Stimulated activated CD4-positive, alpha-beta T cell treated with anti-CD3 and anti-CD28 coated beads, Interleukin-2, amount 100 ng/mL, for 4 hours (primary cell): ENCODE results near the gene LCP2.
"Not testable (repeated sequence)": the region's sequence is repeated elsewhere in the genome, so short reads cannot be mapped to it uniquely, and the experiment has no call there.

Source experiments
- DNase-seq: peaks from one replicate; pipeline ENCODE4 v3.0.0-alpha.2; 2020; ENCODE audit warnings: low read depth

Gene LCP2

DNA sequence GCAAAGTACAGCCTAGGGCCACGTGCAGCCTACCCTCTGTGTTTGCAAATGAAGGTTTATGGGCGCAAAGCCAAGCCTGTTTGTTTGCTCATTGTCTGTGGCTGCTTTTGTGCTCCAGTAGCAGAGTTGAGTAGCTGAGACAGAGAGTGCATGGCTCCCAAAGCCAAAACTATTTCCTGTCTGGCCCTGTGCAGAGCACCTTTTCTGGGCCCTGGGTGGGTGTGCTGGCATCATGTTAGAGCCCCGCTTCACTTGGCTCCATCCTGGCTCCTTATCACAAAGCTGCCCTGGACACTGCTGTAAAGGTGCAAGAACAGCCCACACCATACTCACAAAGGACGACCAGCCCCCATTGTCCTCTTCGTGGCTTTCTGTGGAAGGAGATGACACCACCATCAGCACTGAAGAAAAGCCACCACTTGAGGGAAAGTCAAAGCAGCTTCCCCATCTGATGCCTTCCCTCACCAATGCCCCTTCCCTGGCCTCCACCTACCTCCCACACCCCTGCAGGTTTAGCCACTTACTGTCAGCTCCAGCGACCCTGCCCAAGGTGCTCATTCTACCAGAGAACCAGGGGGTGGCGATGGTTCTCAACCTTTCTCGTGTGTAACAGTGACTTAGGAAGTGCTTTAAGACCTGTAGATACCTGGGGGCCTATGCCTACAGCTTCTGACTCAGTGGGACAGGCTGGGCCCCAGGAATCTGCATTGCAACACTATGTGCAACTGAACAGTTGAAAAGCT lies 23.4 kb downstream of the LCP2 start:
- no peak for DNase-seq

DNA sequence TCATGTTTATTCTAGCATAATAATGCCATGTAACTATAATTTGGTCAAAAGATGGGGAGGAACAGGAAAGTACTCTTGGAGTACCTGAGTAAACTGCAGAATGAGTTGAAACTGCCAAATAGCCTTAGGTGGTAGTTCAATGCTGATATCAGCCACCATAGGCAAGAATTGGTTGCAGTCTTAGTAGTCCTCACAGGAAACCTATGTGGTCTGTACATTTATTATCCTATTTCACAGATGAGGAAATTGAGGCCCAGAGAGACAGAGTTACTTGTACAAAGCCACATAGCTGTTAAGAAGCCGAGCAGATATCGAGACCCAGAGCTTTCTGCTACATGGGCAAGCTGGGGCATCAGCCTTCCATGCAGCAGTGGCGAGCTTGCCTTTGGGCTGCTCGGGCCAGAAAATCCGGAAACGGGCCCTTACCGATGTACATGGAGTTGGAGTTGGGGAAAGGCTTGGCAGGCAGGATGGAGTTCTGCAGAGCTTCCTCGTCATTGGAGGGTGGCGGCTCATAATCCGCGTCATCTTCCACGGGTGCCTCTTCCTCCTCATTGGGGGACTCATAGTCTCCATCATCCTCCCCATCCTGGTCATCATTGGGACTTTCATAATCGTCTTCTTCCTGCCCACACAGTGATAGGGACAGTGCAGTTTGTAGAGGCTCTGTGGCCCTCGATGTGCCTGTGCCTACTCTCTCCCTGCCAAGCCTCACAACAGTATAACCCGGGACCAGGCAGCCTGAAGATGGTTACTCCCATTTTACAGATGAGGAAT lies 27.1 kb downstream of the LCP2 start:
- no peak for DNase-seq

DNA sequence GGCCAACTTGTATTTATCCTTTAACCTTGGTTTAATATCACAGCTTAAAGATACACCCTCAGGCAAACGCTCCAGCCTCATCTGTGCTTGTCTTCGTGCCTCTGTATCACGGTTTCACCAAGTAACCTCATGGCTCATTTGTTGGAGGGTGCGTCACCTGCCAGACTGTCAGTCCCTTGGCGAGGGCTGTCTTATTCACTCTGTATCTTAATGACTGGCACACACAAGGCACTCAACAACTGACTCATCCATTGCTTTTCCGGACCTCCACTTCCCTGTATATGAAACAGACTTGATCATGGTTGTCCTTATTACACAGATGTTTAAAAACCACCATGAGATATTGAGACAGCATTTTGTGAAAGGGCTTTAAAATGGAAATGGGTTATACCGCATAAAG lies 28.0 kb downstream of the LCP2 start:
- DNase-seq, result no peak

DNA sequence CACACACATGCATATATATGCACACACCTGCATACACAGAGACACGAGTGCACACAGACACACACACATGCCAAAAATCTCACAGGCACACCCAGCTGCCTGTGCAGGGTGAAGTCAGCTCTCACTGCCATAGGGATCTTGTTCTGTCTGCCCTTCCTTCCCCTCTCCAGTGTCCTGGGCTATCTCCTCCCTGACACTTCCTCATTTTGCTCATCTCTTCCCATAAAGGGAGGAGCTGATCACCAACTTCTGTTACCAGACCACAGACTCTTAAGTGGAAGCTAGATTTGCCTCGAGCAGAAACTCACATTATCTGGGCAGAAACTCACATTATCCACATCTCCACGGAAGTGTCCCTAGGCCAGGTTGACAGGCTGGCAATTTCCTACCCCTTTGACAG lies 28.7 kb downstream of the LCP2 start:
- no peak for DNase-seq

DNA sequence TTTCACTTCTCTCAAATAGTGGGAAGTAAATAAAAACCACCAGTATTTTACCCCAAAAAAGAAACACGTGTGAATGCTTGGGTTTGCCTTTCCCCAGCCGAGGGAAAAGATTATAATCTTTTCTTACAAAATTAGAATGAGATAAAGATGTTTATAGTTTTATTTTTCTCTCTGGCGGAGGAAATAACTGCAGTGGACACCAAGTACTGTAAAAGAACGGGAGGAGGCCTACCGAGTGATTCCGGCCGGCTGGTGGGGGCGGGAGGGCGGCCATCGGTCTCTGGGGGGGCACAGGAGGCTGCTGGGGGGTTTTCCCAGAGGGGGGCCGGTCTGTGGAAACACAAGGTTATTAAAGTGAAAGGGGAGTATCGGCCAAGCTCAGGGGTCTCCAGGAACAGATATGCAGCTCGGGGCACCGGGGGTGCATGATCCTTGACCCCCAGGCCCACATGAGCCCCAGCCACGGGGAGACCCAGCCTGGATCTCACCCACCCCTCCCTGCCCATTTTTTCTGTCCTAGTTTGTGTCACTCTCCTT lies 29.4 kb downstream of the LCP2 start:
- no peak for DNase-seq

DNA sequence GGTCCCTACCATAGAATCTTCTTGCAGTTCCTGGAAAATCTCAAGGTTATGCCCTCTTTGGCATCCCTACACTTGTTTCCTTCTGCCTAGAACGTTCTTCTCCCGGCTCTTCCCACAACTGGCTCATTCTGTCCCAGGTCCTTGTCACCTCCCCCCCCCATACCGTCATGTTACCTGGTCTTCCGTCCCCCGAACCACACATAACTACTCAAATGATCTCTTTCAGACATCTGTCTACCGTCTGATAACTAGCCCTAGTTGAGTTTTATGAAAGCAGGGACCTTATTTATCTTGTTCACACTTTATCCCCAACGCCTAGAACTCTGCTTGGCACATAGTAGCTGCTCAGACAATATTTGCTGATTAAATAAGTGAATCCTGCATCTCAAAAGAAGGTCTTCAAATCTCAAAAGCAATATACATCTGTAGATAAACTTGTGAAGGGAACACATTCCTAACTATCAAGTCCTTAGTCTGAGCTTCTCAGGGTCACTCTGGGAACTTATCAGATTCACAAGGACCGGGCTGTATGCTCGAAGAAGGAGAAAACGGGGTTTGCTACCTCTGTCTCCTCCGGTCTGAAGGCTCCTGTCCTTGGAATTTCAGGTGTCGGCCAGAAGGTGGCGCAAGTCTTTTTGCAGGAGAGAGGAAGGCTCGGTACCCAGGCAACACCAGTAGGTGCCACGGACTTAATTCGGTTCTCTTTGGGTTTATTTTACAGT lies 30.0 kb downstream of the LCP2 start:
- DNase-seq, result peak; percentile 70

DNA sequence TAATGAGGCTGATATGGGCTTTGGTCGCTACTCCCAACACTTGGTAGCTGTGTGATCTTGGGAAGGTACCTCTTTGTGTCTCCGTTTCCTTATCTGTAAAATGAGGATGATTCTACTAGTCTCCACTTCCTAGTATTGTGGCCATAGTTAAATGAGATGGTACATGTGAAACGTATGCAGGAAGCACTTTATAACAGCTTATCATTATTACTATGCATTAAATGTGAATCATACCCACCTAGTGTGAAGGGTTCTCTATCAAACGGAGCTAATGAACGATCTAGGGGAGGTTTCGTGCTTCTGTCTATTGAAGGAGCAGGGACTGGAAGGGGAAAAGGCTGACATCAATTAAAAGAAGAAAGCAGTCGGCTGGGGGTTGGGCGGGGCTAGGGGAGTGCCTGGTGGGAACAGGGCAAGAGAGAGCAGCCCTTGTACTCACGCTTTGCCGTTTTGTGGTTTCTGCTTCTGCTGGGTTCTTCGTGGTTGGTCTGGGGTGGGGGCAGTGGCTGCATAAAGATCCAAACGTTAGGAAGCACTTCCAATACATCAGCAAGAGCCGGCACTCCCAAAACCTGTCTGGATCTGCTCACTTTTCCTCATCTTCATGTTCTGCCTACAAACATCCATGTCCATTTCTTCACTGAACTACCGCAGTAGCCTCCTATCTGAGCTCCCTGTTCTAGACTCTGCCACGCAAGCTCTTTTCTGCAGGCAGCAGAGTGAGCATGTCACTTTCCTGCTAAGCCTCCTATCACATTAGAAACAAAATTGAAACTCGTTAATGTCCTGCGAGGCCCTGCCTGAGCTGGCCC lies 30.8 kb downstream of the LCP2 start:
- DNase-seq, result no peak

DNA sequence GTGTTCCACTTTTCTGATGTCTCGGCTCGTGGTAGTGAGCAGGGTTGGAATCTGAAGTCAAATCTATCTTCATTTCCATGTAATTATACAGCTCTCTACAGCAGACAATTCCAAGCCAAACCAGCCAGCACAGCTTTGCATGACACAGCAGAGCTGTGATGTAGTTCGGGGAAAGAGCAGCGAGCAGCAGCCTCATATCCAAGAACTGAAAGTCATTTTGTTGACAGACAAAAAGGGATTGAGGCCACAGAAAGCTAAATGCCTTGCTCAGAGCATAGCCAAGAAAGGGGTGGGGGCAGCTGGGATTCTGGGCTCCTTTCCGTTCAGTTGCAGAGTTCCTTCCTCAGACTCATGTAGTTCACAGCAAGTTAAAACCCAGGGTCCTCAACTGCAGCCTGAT lies 32.1 kb downstream of the LCP2 start:
- no peak for DNase-seq

DNA sequence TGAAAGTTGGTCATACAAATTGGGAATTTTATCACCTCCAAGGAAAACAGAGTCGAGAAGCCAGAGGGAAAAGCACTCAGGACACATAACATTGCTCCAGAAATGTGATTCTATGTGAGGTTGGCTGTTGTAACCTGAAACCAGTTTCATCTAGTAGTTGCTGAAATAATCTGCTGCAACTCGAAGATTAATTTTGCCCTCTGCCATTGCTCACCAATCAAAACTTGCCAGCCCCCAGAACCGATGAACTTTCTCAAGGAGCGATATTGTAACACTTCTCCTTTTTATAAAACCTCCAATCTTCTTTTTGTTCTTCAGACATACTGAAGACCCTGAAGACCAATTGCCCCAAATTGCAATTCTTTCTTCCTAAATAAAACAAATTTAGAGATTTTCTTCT lies 33.7 kb downstream of the LCP2 start:
- no peak for DNase-seq

DNA sequence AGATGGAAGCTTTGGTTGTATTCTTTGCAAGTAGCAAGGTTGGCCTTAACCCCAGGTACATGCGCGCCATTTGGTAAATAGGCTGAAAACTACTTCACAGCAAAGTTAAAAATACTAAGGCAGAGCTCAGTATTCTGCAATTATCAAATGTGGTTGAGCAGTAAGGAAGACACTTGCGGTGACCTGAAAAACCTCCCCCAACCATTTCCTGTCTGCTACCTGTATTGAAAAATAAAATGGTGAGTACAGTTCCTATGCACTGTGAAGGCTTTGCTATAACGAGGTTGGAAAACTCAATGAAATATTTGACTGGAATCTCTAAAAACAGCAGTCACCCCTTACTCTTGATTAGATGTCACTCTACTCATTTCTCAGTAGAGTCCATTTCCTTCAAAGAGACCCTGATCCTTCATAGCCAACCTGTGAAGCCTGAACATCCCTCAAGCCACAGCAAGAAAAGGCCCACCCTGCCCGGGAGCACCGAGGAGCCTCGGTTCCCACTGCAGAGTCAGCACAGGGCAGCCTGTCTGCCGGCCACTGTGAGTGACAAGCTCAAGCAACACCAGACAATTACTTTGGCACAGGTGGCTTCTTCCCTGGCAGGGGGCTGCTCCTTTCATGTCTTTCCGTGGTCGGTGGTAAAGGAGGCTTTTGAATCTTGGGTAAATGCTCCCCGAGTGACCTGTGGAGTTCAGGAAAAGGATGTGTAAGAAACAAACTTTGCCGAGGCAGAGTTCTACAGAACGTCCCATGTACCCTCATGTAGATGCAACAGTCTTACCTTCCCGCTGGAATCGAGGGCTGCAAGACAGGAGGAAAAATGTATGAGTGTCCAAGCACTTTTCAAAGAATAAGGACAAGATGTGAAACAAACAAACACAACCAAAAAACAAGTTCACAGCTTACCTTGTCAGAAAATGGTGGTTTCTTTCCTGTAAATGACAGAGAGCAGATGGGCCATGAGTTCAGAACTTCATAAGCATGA lies 35.2 kb downstream of the LCP2 start:
- no peak for DNase-seq

DNA sequence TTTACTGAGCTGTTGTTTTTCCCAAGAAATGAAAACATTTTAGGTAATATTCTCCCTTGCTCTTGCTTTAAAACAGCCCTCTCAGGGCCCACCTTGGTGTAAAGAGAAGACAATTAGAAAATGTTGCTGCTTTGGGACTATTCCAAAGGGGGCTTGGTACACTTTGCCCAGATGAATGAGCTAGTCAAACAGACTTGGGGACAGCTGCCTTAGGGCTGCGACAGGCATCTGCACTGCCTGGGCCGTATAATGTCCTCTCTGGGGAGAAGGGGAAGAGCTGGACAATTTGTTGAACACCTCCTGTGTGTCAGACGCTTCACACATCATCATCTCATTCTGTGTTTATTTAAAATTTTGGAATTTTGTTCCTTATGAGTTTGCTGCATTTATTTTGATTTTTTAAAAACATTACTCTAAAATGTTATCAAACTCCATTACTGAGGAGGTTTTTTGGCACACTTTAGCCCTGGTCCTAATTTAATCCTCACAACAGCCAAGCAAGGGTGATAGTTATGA lies 36.0 kb downstream of the LCP2 start:
- DNase-seq, result no peak

DNA sequence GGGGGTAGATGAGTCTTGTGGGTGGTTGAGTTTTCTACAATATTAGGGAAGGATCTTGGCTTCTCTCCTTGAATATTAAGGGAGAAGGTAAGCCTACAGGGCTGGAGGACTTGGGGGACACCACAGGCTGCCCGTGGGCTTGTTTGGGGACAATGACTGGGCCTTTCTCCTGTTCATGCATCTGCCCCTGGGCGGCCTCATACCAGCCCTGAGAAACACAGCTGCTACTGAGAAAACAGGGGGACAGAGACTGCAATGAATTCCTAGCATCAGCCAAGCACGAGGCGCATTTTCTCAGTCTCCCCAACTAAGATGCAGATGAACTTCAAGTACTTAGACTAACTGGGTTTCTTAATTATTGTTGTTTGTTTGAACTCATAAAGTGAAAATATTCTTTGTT lies 40.2 kb downstream of the LCP2 start:
- no peak for DNase-seq

DNA sequence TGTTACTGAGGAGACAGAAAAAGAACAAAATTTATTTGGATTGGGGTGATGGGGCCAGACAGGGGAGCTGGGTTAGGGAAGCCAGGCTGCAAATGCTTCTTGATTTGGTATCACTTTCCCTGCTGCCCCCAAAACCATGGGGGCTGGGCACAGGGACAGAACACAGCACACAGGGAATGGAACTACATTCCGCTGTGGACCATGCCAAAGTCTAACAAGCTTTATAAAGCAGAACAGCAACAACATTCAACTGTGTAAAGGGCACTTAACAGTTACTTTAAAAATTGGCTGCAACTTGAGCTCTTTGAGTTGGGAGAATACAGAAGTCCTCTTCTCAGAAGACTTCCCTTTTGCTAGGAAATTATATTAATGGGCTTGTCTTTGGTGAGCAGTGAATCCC lies 41.0 kb downstream of the LCP2 start:
- no peak for DNase-seq

DNA sequence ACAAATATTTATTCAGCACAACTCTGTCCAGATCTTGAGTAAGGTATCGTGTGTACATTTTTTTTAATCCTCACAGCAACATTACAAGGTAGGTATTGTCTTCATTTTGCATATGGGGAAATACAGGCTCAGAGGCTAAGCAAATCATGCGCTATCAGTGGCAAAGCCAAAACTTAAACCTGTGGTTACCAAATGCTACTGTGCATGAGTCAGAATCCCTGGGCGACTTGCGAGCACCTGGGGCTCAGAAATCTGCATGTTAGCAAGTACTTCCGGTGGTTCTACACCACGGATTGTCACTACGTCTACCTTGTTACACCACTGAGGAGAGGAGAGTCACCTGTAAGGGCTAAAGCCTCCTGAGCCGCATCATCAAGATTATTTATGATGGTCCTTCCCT lies 43.5 kb downstream of the LCP2 start:
- peak; percentile 67 for DNase-seq

DNA sequence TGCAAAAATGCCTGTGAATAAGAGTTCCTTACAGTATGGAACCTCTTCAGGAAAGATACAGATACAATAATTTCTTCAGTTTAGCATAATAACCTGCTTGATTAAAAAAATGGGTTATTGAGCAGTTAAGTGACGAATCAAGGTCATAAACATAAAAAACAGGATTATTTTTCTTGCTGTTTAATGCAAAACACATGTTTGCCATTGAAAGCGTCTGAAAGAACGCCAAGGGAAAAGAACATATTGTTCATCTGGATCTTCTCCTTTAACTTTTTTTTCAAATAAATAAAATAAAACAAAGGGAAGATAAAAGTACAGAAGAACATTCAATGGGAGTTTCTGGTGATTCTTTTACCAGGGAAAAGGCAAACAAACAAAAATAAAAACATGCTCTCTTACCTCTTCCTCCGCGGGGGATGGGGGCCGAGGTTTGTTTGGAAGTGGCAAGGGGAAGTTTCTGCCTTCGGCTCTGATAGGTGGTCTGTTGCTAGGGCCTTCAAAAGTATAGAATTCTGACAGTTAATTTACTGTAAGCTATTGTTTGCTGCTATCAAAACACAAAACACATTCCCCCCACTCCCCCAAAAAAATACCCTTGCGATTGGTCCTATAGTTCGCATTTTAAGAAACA lies 44.7 kb downstream of the LCP2 start:
- DNase-seq, result no peak

DNA sequence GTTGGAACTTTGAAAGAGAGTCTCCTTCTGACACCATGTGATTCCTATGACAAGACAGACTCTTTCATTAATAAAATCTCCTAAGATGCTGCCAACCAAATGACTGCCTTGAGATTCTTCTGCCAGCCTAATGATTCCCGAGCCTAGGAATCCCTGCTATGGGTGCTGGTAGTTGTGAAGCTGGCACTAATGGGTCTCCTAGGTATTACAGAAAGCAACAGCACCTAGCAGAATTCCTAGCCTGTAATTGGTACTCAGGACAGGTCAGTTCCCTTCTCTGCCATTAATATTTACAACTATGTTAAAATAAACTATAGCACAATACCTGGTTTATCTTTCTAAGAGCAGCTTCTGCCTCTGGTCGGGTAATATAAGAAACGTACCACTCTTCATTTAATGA lies 45.5 kb downstream of the LCP2 start:
- no peak for DNase-seq

DNA sequence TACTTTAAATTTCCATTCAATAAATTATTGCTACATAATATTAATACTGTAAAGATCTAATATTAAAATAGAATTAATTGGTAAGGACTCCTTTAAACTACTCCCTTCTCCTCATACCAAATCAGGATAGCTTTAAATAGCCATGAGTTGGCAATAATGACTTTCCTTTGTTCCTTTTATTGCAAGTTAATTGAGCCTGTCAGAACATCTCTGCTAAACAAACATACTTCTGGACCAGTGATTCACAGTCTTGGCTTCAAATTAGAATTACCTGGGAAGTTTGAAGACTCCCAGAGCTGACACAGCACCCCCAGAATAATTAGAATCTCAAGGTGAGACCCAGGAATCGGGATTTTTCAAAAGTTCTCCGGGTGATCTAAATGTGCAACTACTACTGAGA lies 46.1 kb downstream of the LCP2 start:
- no peak for DNase-seq

DNA sequence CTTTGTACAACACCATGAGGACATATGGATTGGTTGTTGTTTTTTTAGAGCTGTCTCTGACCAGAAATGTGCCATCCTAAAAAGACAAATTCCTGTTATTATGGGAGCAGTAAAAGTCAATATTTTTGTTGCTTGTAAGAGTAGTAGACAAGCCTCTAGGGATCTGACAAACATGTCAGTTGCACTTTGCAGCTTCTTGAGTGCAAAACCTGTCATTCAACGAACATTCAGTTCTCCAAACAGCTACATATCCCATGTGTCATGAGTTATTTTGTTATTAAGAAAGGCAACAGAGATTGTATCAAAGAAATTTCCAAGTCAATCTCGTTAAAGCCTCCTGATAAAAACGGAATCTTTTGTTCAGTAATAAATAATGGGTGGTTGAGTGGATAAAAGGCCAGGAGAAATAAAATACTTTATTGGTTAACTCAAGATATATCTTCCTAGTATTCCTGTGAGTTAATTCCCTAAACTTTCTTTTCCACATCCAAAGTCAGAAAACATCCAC lies 46.7 kb downstream of the LCP2 start:
- no peak for DNase-seq

DNA sequence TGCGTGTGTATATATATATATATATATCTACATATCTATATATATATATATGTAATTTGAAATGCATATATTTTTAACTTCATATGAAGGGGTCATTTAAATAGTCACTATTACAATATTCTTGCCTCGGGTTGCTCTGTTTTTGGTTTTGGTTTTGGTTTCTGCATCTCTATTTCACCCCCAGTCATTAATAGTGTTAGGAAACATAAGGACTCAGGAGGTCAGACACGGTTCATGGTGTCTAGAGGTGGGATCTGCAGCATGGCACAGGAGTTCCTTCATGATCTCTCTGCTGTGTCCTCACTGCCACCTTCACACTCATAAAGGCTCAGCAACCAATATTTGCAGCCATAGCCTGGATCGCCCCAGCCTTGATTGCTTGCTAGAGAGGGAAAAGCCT lies 48.2 kb downstream of the LCP2 start:
- no peak for DNase-seq

DNA sequence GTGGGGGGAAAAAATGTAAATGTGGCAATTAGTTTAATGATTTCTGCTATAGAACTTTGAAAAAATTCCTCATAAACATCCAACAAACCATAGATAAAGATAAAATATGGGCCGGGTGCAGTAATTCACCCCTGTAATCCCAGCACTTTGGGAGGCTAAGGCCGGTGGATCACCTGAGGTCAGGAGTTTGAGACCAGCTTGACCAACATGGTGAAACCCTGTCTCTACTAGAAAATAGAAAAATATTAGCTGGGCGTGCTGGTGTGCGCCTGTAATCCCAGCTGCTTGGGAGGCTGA lies 48.7 kb downstream of the LCP2 start:
- DNase-seq, result not testable (repeated sequence)
